HG03442 (cell line): ENCODE measurements around the gene ACTMAP.
A peak's percentile ranks its signal among the peaks of the same experiment; 100 is the strongest.

Source experiments
- ATAC-seq: cut with Tn5 transposase; IDR thresholded peaks from one replicate; pipeline ENCODE4 v1.9.1; 2021; ENCODE audit warnings: mild to moderate bottlenecking, moderate library complexity; ENCODE audit not compliant: unreplicated experiment

ACTMAP gene

GRCh38 chr19:40721936-40722661 is 28.2 kb downstream of the ACTMAP start:
- ATAC-seq, result no peak

DNA sequence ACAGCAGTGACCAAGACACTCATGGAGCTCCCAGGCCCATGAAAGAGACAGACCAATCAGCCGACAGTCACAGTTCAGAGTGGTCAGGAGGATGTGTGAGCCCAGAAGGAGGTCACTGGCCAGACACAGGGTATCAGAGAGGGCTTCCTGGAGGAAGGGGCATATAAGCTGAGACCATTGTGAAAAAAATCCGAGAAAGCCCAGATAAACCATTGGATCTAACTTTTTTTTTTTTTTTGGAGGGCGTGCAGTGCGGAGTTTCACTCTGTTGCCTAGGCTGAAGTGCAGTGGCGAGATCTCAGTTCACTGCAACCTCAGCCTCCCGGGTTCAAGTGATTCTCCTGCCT is 29.2 kb downstream of the ACTMAP start:
- no peak for ATAC-seq

GRCh38 chr19:40719414-40719894 is 30.8 kb downstream of the ACTMAP start:
- no peak for ATAC-seq

GRCh38 chr19:40718774-40719391 is 31.4 kb downstream of the ACTMAP start:
- no peak for ATAC-seq

DNA sequence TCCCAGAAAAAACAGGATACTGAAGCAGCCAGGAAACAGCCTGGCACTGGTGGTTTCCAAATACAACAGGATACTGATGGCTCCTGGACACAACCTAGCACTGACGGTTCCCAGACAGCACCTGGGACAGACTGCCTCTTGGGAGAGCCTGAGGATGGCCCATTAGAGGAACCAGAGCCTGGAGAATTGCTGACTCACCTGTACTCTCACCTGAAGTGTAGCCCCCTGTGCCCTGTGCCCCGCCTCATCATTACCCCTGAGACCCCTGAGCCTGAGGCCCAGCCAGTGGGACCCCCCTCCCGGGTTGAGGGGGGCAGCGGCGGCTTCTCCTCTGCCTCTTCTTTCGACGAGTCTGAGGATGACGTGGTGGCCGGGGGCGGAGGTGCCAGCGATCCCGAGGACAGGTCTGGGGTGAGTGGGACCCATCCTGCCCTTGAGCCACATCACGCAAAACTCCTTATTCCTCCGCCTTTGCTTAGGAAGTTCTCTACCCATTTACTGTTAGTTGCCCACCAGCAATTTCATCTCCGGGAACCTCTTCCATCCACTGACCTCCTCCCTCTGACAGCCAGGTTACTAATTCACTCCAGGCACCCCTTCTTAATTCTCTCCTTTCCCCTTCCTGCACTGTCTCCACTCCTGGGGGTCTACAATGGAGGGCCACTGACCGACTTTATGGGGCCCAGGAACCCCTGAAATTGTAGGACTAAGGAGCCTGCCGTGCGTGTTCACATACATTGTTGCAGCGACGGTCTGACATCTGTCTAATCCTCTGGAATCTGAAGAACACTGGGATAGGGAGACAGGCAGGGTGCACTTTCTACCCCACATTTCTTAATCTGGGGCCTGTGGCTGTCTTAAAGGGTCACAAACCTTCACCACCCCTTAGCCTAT is 32.1 kb downstream of the ACTMAP start:
- ATAC-seq, result no peak

- ATAC-seq, result no peak
Observed at GRCh38 chr19:40717325-40717879, 32.9 kb downstream of the ACTMAP start.

DNA sequence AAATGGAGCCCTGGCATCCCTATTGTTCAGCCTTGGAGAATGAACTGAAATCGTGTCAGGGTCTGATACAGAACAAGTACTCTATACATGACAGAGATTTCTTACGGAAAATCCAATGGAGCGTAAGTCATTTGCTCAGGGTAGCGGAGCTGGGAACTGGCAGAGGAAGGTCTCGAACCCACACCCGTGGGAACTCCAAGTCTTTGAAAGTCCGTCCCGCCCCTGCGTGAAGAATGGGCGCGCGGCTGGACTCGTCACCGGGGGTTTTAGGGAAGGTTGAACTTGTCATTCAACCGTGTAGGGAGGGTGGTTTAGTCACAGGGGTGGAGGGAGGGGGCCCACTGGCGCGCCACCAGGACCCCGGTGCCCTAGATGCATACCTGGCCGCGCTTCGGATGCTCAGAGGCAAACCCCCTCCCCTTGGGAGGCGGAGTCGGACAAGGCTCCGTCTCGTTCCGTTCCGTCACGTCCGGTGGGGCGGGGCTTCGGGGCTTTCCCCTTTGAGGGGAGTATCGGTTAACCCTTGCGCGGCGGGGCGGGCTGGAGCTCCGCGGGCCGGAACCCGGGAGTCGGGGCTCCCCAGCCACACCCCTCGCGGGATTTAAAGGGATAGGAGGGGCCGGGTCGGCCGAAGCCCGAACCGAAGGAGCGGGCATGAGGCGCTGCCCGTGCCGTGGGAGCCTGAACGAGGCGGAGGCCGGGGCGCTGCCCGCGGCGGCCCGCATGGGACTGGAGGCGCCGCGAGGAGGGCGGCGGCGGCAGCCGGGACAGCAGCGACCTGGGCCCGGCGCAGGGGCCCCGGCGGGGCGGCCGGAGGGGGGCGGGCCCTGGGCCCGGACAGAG is 33.6 kb downstream of the ACTMAP start, which contains the start of the genes COQ8B and ITPKC:
COQ8B (minus strand) TSS at position 405 of the 843 bp plus-strand sequence. CDS start 2,254 bp downstream, outside the sequence.
ITPKC (plus strand) TSS at position 631 of the 843 bp plus-strand sequence; CDS start at position 655, 24 bp downstream.
- peak; percentile 67 for ATAC-seq

GRCh38 chr19:40716031-40716481 is 34.2 kb downstream of the ACTMAP start:
- no peak for ATAC-seq

DNA sequence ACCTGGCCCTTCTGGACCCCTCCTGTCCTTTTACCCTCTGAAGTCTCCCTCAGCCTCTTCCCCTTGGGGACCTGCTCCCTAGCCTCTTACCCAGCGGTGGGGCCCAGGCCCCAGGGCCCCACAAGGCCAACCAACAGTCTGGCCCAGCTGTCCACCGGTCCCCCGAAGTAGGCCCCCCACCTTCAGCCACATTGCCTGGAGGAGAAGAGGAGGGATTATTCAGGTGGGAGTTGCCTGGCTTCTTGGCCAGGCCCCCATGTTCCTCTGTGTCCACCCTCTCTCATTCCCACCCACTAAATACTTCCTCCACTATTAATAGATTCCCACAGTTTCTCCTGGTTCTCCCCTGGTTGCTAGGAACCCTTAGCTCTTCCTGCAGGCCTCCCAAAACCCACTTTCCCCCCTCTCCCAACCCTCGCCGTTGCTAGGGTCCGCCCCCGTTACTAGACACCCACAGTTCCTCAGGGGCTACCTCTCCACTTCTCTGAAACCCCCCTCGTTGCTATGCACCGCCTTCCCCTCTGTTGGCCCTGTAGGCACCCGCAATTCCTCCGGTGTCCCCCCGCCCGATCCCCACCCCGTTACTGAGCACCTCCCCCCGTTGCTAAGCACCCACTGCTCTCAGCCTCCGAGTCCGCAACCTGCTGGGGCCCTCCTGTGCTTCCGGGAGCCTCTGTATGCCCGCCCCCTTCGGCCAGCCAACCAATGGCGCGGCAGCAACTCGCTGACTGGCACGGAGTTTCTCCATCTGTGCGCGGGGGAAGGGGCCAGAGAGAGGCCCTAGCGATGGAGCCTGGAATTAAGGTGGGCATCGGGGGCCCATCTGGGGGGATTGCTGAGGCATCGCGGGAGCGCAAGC is 35.6 kb downstream of the ACTMAP start:
- ATAC-seq, result peak; percentile 51

DNA sequence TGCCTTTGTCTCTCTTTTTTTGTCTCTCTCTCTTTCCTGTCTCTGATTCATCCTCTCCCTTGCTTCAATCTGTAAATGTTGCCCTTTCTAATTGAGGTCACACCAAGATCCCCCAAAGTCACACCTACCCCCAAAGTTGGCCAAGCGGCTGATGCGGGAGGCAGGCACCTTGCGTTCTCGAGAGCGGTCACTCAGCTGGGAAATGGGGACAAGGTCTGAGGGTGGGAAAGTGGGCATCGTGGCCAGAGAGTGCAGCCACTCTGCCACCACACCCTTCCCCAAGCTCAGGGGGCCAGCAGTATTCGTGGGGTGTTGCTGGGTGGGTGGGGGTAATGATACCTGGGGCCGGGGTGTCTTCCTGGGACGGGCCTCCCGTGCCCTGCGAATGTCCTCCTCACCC is 36.3 kb downstream of the ACTMAP start:
- no peak for ATAC-seq

- ATAC-seq, result no peak
Observed at GRCh38 chr19:40709817-40710216, 40.5 kb downstream of the ACTMAP start.

DNA sequence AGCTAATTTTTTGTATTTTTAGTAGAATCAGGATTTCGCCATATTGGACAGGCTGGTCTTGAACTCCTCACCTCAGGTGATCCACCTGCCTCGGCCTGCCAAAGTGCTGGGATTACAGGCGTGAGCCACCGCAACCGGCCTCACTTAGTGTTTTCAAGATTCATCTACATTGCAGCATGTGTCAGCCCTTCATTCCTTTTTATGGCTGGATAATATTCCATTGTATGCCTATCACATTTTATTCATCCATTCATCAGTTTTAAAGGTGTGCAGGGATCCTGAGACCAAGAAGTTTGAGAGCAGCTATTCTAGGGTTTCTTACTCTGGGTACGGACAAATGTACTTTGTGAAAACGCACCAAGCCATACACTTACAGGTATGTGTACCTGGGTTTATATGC is 42.7 kb downstream of the ACTMAP start:
- ATAC-seq, result no peak

DNA sequence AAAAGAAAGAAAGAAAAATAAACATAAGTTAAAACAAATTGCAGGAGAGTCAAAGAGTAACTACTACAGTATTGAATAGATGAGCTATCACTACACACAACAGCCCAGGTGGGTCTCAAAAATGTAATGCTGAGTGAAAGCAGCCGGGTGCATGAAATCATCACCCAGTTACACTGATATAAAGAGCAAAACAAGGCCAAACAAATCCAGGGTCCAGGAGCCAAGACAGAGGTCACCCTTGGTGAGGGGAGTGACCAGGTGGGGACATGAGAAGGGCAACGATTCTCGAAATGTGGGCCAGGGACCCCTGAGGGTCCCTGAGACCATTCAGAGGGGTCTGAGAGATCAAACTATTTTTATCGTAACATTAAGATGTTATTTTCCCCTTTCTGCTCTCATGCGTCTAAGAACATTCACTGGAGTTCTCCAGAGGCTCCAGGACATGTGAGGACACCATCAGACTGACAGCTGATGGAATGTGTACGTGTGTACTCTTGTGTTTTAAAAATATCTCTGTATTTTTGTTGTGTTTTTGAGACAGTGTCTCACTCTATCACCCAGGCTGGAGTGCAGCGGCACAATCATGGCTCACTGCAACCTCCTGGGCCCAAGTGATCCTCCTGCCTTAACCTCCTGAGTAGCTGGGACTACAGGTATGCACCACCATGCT is 44.2 kb downstream of the ACTMAP start:
- ATAC-seq, result no peak

DNA sequence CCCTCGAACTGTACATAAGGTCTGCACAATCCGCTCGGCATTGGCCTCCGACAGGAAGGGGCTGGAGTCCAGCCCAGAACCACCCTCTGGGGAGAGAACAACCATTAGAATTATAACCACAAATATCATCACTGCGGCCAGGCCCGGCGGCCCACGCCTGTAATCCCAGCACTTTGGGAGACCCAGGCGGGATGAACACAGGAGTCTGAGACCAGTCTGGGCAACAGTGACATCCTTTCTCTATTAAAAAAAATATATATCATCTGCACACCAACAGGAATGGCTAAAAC is 45.0 kb downstream of the ACTMAP start:
- ATAC-seq, result no peak

DNA sequence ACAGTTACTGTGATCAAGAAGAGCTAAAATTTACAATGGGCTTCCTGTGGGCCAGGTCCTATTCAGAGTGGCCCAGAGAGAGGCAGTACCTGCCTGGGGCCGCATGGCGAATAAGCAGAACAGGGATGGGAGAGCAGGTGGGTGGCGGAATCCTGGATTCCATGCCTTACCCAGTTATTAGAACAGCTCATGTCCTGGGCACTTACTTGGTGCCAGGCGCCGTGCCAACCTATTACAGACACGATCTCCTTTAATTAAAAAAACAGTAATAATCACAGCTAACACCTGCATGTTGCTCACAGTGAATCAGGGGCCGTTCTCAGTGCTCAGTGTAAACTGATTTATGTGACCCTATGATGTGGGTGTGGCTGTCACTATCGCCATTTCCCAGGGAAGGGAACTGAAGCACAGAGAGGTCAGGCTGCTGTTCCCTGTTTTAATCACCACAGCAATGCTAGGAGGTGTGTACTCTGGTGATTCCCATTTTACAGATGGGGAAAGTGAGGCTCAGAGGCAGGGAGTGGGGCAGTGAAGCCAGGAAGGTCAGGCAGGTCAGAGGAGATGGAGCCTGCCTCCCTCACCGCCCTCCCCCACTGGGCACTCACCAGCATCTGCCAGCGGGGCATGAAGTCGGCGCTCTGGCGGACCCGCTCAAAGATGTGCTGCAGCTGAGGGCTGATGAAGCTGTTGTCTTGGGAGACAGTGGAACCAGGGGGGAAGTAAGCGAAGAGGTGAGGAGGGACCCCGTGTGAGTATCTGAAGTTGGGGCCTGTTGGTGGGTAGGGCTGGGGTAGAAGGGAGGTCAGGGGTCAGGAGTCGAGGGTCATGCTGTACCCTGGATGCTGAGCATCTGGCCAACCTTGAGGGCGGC is 45.6 kb downstream of the ACTMAP start:
- no peak for ATAC-seq

GRCh38 chr19:40703029-40703755 is 47.1 kb downstream of the ACTMAP start:
- no peak for ATAC-seq

- no peak for ATAC-seq
Observed at GRCh38 chr19:40702337-40703012, 47.8 kb downstream of the ACTMAP start.
